HG02759 (cell line): ENCODE data around the gene HSD17B2.

Experiments
- ATAC-seq: cut with Tn5 transposase; IDR thresholded peaks from one replicate; pipeline ENCODE4 v1.9.1; 2021; ENCODE audit warnings: mild to moderate bottlenecking, moderate library complexity; ENCODE audit not compliant: unreplicated experiment

HSD17B2 gene

DNA sequence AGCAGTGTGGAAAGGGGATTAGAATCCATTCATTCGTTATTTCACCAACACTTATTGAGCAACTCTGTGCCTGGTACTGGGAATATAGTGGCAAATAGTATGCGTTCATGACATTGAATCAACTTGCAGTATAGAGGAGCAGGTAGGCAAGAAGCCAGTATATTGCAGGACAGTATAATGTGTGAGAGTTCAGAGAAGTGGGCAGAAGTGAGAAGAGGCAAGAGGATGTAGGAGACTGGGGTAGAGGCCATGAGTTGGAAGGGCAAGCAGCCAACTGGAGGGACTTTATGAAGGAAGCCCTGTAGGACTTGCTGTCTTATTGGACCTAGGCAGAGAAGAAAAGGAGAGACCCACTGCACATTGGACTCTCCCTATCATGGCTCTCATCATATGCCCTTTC is 12.3 kb downstream of the HSD17B2 start:
- ATAC-seq, result no peak

- ATAC-seq, result no peak
These were observed 12.7 kb downstream of the HSD17B2 start for GRCh38 chr16:82047787-82048186.

- ATAC-seq, result no peak
These were observed 14.4 kb downstream of the HSD17B2 start for GRCh38 chr16:82049484-82049883.

DNA sequence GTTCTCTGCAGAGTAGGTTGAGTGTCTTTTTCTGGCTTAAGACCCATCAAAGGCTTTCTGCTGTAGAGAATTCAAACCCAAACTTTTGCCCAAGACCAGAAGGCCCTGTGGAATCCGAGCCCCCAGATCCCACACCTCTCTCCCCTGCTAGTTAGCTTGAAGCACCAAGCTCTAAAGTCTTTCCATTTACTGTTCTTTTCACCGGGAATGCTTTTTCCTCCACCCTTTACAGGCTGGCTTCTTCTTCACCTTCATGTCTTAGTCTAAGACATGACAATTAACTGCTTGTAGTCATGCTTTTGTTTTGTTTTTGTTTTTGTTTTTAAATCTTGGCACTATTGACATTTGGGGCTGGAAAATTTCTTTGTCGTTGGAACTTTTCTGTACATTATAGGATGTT is 15.5 kb downstream of the HSD17B2 start:
- ATAC-seq, result no peak

GRCh38 chr16:82050909-82051357 is 15.9 kb downstream of the HSD17B2 start:
- ATAC-seq, result no peak

- no peak for ATAC-seq
These were observed 16.6 kb downstream of the HSD17B2 start for GRCh38 chr16:82051656-82052055.

GRCh38 chr16:82055117-82055516 is 20.1 kb downstream of the HSD17B2 start:
- ATAC-seq, result no peak

DNA sequence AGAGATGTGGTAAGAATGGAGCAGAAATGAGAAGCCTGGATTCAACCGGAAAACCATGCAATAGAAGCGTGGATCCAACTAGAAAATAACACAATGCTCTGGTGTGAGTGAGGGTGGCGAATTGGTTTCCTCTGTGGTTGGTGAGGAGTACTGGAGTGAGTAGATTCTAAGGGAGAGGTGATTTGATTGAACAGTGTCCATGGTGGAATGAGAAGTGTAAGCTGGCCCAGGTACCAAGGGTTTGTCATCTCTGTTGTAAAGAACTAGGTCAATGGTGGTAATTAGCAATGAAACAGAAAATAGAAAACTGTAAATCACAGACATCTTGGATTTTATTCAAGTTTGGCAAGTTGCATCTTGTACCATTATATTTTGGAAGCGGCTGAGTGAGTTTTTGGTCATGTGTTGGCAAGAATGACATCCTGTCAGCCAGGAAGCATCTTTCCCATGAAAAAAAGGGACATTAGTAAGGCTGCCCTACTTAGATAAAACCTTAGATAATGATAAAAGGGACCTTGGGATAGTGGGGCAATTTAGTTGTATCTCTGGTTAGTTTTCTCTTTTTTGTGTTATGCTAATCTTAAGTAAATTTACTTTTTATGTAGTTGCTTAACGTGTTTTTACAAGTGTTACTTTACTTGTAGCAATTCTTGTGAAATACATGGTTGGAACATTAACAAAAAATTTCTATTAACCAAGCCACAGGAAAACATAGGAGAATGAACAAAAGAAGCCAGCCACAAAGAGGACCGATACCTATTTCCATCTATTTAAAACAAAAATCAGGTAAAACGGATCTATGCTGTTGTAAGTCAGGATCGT is 20.9 kb downstream of the HSD17B2 start:
- no peak for ATAC-seq

- no peak for ATAC-seq
These were observed 21.5 kb downstream of the HSD17B2 start for GRCh38 chr16:82056550-82056896.

GRCh38 chr16:82059161-82059982 is 24.3 kb downstream of the HSD17B2 start:
- ATAC-seq, result no peak

GRCh38 chr16:82059983-82060421 is 24.9 kb downstream of the HSD17B2 start:
- no peak for ATAC-seq

DNA sequence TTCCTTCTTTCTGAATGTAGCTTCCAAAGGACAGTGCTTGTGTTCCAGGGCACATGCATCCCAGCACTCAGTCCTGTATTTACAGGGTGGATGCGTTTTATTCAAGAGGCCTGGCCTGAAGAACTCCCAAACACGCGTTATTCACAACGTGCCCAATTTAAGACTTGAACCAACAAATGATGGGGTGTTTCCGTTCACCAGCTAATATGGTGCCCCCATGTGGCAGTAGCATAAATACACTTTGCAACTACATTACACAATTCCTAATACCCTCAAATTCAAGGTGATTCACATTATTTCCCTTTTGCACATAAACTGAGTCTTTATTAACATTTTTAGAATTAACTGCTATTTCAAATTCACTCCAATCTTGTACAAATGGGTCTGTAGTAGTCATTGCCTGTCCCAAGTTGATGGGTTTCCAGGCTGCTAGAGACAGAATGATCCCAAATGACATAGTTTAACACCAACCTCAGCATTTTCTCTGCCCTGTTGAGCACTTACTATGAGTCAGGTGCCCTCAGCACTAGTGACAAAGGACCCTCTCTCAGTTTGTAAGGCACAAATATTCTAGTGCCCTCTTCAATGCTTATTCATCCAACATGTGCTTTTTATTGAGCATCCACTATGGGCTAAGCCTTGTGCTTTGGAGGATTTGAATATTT is 26.9 kb downstream of the HSD17B2 start:
- no peak for ATAC-seq

DNA sequence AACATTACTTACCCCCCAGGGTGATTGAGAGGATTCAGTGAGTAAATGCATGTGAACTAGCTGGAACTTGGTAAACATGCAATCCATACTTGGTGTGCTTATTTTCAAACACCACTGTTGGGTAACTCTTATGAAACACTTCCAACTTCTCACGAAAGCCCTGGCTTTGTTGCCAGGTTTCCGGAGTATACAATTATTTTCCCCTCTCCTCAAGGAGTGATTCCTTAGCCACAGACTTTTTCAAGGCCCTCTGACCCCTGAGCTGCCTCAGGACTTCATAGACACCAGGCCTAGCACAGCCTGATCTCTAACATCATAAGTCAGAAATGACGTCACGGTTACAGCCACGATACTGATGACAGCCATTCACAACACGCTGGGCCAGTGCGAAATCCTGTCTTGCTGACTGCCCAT is 27.6 kb downstream of the HSD17B2 start:
- no peak for ATAC-seq

DNA sequence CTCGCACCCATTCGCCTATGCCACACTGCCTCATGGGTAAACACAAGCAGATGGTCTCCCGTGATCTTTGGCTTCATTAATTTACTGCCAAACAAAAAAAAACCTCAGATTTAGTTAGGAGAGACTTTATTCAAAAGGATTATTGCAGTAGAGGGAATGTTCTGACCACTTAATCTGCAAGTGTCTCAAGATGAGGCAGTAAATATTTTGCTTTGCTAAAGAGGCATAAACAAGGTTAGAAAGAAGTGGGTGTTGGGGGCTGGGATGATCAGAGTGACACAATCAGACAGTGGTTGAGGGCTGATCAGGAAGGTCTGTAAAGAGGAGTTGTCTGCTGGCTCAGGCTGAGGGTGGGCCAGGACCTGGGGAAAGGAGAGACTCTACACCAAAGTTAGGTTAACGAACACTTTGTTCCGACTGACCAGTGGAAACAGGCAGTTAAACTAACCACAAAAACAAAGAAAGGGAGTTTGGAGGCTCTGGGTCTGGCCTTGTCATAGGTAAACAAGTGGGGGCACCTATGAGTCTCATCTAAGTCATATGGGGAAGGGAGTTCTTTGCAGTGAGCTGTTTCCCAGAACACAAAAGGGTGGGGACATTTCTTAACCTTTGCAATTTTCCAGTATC is 28.5 kb downstream of the HSD17B2 start:
- ATAC-seq, result no peak

- ATAC-seq, result no peak
These were observed 32.2 kb downstream of the HSD17B2 start for GRCh38 chr16:82067042-82067803.

GRCh38 chr16:82067804-82068325 is 32.8 kb downstream of the HSD17B2 start:
- no peak for ATAC-seq

DNA sequence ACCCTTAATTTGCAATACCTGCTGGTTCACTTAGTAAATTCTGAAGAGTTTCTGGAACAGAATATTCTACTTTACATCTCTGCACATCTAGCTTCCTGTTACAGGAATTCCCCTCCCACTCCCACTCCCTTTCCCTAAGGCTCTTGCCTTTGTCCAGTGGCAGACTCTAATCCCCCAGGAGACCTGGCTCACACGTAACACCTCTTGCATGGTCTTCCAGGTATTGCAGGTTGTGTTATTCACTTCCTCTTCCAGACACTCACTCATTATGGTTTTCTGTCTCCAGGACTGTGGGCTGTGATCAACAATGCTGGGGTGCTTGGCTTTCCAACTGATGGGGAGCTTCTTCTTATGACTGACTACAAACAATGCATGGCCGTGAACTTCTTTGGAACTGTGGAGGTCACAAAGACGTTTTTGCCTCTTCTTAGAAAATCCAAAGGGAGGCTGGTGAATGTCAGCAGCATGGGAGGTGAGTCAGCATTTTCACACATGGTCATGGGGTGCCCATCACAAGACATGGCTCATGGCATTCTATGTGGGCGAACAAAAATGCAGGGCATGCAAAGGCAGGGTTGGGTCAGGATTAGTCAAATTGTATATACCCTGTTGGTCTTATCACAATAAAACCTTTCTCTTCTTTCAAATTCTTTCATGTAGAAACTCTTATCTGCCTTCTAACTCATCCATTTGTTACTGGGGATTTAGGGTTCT is 35.8 kb downstream of the HSD17B2 start:
- ATAC-seq, result no peak

GRCh38 chr16:82071421-82071820 is 36.4 kb downstream of the HSD17B2 start:
- ATAC-seq, result no peak

- ATAC-seq, result no peak
These were observed 37.3 kb downstream of the HSD17B2 start for GRCh38 chr16:82072313-82072712.
